Omental fat pad (tissue), 4 donors: Measurements from ENCODE around the gene SSH2. TPM values are rescaled to one million over a fixed set of nuclear protein-coding genes. Genes with fewer than 3 reads are reported as not detected.
"Not testable (repeated sequence)": the region's sequence is repeated elsewhere in the genome, so short reads cannot be mapped to it uniquely, and the experiment has no call there.

Experiments
- ATAC-seq: fragments of 150-250 bp; one replicate; pipeline ENCODE4 v1.9.1; 2016; ENCODE audit warnings: mild to moderate bottlenecking, moderate library complexity; ENCODE audit not compliant: low FRiP score
- DNase-seq: peaks from one replicate; pipeline ENCODE4 v3.0.0-alpha.2; 2019; ENCODE audit warnings: low spot score
- total RNA-seq, 4 donors: library from RNA; depleted of rRNA; stranded (reverse); fragments of >200 nt; gene quantifications; one replicate each; pipeline ENCODE4 v1.1.0, GENCODE V29; 2016
- TF ChIP-seq, protein P1 (sequence below), 3 donors: fragments of 450-650 bp; IDR thresholded peaks; one replicate each; pipeline ENCODE4 v1.5.1; 2016 to 2017; ENCODE audit warnings: antibody characterized with exemption in 3 of 3, mild to moderate bottlenecking in 3 of 3, moderate library complexity in 2 of 3

Gene SSH2
- total RNA-seq, 4 donors from 2014 or later, result 25.1 to 88.0 (median 35.8) TPM

GRCh38 chr17:29791336-29792080 lies 138.5 kb downstream of the SSH2 start:
- DNase-seq (no peak), ATAC-seq (no peak)
- TF ChIP-seq, protein P1, sequence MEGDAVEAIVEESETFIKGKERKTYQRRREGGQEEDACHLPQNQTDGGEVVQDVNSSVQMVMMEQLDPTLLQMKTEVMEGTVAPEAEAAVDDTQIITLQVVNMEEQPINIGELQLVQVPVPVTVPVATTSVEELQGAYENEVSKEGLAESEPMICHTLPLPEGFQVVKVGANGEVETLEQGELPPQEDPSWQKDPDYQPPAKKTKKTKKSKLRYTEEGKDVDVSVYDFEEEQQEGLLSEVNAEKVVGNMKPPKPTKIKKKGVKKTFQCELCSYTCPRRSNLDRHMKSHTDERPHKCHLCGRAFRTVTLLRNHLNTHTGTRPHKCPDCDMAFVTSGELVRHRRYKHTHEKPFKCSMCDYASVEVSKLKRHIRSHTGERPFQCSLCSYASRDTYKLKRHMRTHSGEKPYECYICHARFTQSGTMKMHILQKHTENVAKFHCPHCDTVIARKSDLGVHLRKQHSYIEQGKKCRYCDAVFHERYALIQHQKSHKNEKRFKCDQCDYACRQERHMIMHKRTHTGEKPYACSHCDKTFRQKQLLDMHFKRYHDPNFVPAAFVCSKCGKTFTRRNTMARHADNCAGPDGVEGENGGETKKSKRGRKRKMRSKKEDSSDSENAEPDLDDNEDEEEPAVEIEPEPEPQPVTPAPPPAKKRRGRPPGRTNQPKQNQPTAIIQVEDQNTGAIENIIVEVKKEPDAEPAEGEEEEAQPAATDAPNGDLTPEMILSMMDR (IDR thresholded peaks at IDR 0.05), result no peak

- TF ChIP-seq, protein P1 (IDR thresholded peaks at IDR 0.05), result no peak
- no peak for DNase-seq
- ATAC-seq, result peak; percentile 50
Observed at GRCh38 chr17:29789196-29790170, 140.5 kb downstream of the SSH2 start.

- DNase-seq (no peak), ATAC-seq (no peak)
- TF ChIP-seq, protein P1 (IDR thresholded peaks at IDR 0.05), result no peak
Observed at GRCh38 chr17:29787995-29788394, 142.0 kb downstream of the SSH2 start.

DNA sequence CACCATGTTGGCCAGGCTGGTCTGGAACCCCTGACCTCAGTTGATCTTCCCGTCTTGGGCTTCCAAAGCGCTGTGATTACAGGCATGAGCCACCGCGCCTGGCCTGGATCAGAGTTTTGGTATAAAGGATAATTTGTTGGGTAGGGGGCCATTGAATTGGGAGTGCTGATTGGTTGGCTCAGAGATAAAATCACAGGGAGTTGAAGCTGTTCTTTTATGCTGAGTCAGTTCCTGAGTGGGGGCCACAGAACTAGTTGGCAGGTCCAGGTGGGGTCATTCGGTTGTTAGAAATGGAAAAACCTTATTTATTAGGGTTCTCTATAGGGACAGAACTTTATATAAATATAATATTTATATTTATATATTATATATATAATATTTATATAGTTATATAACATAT lies 147.1 kb downstream of the SSH2 start:
- no peak for DNase-seq
- no peak for ATAC-seq
- TF ChIP-seq, protein P1 (IDR thresholded peaks at IDR 0.05), result no peak

- not testable (repeated sequence) for DNase-seq, ATAC-seq
Observed at GRCh38 chr17:29779812-29780190, 150.2 kb downstream of the SSH2 start.

GRCh38 chr17:29778956-29779811 lies 150.8 kb downstream of the SSH2 start:
- TF ChIP-seq, protein P1 (IDR thresholded peaks at IDR 0.05), result peak in 2 of 3 donors; percentile 30 to 80
- DNase-seq (peak; percentile 77), ATAC-seq (peak; percentile 84)

- DNase-seq, result no peak
- TF ChIP-seq, protein P1 (IDR thresholded peaks at IDR 0.05), result no peak
- ATAC-seq, result no peak
Observed at GRCh38 chr17:29777663-29778062, 152.4 kb downstream of the SSH2 start.
